Measurements from ENCODE around the gene SMAD1.

Gene SMAD1

GRCh38 chr4:145481164-145481941 is at the start of gene SMAD1:
Gene SMAD1 (plus strand): TSS chr4:145481853. CDS start chr4:145514614, 32,761 bp downstream.
- no peak for DNase-seq (ENCODE audit: low read depth)

DNA sequence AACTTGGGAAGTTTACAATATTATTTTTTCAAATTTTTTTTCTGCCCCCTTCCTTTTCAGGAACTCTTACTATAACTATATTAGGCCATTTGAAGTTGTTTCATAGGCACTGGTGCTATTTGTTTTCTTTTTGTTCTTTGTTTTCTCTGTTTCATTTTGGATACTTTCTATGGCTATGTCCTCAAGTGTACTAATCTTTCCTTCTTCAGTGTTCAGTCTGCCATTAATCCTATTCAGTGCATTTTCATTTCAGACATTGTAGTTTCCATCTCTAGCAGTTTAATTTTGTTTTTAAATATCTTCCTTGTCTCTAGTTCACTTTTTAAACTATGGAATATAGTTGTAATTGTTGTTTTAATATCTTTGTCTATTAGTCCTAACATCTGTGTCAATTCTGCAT is 48.0 kb upstream of the SMAD1 start:
- no peak for DNase-seq (ENCODE audit: low read depth)

DNA sequence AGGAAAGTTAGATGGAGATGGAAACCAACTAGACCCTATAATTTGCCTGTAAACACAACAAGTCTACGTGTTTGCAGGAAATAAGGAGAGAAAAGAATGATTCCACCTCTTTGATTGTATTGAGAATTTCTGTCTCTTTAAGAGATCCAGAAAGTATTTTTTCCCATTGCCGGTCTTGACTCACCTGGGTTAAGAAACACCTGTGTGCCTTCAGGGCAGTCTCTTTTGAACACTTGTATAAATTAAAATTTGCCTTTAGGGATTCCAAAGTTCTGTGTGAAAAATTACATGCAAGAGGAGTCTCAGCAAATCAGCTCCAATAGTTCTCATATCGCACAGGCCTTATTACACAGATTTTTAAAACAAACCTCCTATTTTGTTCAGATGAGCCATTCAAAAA is 46.0 kb upstream of the SMAD1 start:
- no peak for DNase-seq (ENCODE audit: low read depth)

DNA sequence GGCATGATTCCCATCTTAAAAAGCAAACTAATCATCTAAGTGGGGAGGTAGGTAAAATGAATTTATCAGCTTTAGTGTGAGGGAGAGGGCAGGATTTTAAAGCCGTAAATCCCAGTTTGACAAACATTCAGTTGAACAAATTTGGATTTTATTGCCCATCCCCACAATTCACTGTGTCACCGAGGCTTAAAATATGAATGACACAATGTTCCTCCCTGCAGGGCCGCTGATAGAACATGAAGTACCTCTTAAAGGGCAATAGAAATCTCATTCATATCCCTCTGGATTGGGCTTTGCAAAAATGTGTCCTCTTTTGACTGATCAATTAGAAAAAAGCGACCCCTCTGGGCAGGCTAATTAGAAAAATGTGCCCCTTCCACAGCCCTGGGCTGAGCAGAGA is 45.5 kb upstream of the SMAD1 start:
- no peak for DNase-seq (ENCODE audit: low read depth)

DNA sequence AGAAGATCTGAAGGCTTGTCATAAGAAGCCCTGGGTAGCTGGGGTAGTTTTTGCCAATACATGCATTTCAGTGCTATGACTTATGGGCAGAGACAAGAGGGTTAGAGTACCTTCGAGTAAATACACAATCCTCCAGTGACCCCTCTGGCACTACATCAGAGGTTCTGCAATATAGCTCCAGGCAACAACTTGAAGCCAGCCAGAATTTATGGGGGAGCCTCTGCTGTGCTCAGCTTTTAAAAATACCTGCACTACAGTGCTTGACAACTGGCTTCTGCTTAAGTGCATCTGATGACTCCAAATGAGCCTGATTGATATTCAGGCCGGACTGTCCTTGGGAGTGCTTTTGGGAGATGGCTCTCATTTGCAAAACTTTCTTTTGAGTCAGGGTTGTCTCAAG is 44.9 kb upstream of the SMAD1 start:
- no peak for DNase-seq (ENCODE audit: low read depth)

GRCh38 chr4:145437466-145437865 is 44.2 kb upstream of the SMAD1 start:
- no peak for DNase-seq (ENCODE audit: low read depth)

DNA sequence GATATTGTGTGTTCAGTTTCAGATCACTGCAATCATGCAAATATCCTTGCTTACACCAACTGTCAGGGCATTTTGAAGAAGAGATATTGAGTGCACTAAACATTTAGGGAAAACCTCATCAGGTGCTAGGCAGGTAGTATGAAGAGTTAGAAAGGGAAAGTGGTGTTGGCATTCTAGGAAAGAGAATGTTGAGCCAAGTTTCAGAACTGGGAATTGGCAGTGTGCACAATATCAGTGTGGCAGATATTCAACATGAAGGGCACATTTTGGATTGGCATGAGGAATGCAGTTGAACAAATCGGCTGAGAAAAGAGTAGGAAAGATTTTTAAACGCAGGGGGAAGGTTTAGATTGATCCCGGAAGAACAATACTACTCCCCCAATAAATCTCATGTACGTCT is 43.4 kb upstream of the SMAD1 start:
- DNase-seq (ENCODE audit: low read depth): no peak

- DNase-seq (ENCODE audit: low read depth): no peak
These were observed 41.2 kb upstream of the SMAD1 start for GRCh38 chr4:145440292-145441007.

DNA sequence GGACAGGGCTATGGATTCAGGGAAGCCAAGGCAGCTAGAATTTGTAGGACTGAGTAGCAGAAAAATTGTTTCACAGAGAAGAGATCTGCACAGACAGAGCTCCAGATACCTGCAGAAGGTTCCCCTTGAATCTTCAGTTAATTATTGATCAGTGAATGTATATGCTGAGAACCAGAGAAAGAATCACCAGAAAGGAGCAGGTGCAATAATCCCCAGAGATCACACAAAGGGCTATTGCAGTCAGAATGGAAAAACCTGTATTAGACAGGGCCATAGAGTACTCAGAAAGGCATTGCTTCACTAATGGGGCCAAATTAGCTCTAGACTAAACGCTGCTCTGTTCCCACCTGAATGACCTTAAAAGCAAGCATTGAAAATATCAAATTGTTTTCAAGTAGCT is 35.5 kb upstream of the SMAD1 start:
- DNase-seq (ENCODE audit: low read depth): no peak

DNA sequence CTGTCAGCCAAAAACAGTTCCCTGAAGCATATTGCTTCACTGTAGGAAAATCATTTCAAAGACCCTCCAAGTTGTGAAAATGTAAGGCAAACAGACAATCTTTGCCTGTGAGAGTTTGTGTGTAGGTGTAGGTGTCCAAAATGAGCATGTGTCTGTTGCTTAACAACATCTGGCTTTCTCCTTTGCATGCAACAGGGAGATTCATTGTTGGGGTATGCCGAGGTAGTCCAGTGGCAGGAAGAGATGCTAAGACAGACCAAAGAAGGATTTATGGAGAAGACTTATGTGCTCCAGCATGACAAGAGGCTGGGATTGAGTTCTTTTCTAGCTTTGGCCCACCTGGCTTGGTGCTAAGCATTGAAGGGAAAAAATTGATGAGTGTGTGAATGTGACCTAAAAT is 29.8 kb upstream of the SMAD1 start:
- DNase-seq (ENCODE audit: low read depth): no peak

- no peak for DNase-seq (ENCODE audit: low read depth)
These were observed 29.0 kb upstream of the SMAD1 start for GRCh38 chr4:145452447-145453162.

DNA sequence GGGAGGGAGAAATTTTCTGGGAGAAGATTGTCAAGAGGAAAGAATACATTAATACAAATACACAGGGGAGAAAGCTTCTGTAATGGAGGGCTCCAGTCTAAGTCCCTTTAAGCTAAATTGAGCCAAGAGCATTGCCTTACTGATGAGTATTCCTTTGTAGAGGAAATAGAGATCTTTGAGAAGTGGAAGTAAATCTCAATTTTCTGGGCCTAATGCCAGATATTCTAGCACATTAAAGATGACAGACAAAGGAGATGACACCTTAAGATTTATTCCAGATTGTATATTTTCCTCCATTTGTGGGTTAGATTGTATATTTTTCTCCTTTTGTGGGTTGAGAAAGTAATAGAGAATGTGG is 28.5 kb upstream of the SMAD1 start:
- DNase-seq (ENCODE audit: low read depth): no peak

GRCh38 chr4:145473203-145473602 is 8.4 kb upstream of the SMAD1 start:
- DNase-seq (ENCODE audit: low read depth): no peak

DNA sequence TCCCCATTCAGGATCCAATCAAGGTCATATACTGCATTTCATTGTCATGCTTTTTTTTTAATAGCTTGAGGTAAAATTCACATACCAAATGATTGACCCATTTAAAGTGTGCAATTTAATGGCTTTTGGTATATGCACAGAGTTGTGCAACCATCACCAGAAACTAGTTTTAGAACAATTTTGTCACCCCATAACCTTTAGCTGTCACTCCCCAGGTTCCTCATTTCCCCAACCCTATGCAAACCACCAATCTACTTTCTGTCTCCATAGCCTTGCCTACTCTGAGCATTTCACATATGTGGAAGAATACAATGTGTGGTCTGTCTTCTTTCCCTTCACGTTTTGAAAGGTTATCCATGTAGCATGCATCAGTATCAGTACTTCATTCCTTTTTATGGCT is 1.4 kb upstream of the SMAD1 start:
- no peak for DNase-seq (ENCODE audit: low read depth)

GRCh38 chr4:145481942-145482208 is 222 bp downstream of the SMAD1 start:
- no peak for DNase-seq (ENCODE audit: low read depth)

- no peak for DNase-seq (ENCODE audit: low read depth)
These were observed 770 bp downstream of the SMAD1 start for GRCh38 chr4:145482209-145483037.

DNA sequence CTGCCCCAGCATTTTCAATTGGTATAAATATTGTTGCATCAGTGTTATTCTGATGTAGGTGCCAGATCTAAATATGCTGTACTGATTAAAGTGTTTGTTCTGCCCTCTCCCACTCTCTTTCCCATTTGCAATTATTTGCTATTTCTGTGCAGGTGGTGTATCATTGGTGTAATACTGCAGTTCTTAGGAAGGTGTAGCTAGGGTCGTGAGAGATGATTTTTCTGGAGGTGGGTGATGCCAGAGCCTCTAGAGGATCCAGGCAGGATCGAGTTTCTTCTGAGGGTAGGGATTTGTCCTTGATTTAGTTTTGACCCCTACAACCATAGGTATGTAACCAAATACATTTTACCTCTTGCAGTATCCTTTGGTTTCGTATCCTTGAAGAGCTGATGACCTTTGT is 1.9 kb downstream of the SMAD1 start:
- no peak for DNase-seq (ENCODE audit: low read depth)

GRCh38 chr4:145484225-145484846 is 2.7 kb downstream of the SMAD1 start:
- DNase-seq (ENCODE audit: low read depth): no peak

- no peak for DNase-seq (ENCODE audit: low read depth)
These were observed 3.5 kb downstream of the SMAD1 start for GRCh38 chr4:145485120-145485519.

GRCh38 chr4:145486603-145487002 is 5.0 kb downstream of the SMAD1 start:
- no peak for DNase-seq (ENCODE audit: low read depth)

DNA sequence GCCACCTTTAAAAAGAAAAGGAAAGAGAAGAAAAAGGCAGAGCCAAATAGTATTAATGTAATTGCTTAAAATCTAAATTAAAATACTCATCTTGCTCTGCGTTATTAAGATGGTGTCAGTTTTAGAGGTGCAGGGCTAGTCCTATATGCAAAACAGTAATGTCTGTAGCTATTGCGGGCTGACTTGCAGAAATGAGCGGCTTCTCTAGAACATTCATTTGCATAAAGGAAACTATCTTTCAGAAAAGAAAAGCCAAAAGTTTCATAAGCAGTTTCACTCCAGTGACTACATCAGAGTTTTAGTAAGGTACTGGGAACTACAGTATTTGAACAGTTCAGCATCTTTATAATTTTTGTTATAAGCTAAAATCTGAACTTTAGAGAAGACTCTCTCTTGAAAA is 6.0 kb downstream of the SMAD1 start:
- no peak for DNase-seq (ENCODE audit: low read depth)

DNA sequence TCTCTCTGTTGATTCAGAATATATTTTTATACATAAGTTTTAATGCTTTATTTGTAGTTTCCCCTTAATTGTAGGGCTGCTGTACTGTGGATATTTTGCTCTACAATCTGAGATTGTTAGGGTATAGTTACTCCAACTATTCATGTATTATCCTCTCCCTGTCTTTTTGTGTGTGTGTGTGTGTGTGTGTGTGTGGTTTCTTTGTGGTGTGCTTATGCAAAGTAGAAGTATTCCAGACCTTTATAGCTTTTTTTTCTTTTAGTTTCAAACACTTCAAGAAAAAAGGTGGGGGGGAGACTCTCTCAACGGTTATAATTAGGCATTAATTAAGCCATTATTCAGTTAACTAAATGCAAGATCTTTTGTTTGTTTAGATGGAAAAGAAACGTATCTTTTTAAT is 6.7 kb downstream of the SMAD1 start:
- no peak for DNase-seq (ENCODE audit: low read depth)

All from stimulated activated CD8-positive, alpha-beta memory T cell treated with anti-CD3 and anti-CD28 coated beads, Interleukin-15, amount 100 ng/mL, for 1 hour (primary cell).